ENCODE measurements around the gene TLE2. TPM values are rescaled to one million over a fixed set of nuclear protein-coding genes. Genes with fewer than 3 reads are reported as not detected.

The TLE2 gene
- polyA plus RNA-seq, 1 of the 3 experiments (the other 2 are of a cell fraction), result 2.3 TPM

DNA sequence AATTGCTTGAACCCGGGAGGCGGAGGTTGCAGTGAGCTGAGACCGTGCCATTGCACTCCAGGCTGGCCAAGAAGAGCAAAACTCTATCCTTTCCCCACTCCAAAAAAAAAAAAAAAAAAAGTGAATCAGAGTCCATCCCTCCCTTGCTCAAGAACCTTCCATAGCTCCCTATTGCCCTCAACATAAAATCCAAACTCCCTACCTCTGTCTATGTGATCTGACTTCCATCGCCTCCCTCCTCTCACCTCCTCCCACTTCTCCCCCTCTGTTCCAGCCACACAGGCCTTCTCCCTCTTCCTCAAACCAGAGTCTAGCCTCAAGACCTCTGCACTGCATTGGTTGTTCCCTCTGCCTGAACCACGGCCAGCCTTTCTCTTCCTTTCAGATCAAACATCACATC lies 10.0 kb upstream of the TLE2 start:
- no peak for DNase-seq
- POLR2A ChIA-PET, result no interaction called here

GRCh38 chr19:3038214-3038613 lies 9.1 kb upstream of the TLE2 start:
- no peak for DNase-seq
- no peaks in the 10 kb centered on the region for H3K79me2 ChIP-seq (ENCODE audit: insufficient read depth)
- H3K36me3 ChIP-seq (replicated peaks in 1 of 2; ENCODE audit: control insufficient read depth in 1 of 2, insufficient read depth in 2 of 2, low read length in 1 of 2), result no peaks in the 10 kb centered on the region
- H3K27ac ChIP-seq (ENCODE audit: low read depth in 2 of 2, low read length in 1 of 2), result no peak overlapping the region
- ChIA-PET POLR2A (no interaction called here), CTCF (interaction anchor here (0.8 to 3.1 kb wide), 5 partner anchors 37 to 87 kb away, joined by 3 to 19 read pairs (median 6); no protein-coding TSS in a partner anchor)
- WGBS (ENCODE audit: low lambda C conversion rate), result 58% methylated on average over 5 of the region's 5 CpGs
- H3K27me3 ChIP-seq (ENCODE audit: insufficient read depth), result peaks cover 6% of the 10 kb centered on the region; the same call in 1 of the 2 replicates
- no peak overlapping the region for H3K4me2 ChIP-seq
- no peak overlapping the region for H3K4me3 ChIP-seq (ENCODE audit: low read depth in 2 of 2, low read length in 1 of 2)
- H4K20me1 ChIP-seq (ENCODE audit: insufficient read depth), result no peaks in the 10 kb centered on the region
- H3F3A ChIP-seq (replicated peaks; ENCODE audit: insufficient read depth), result peaks cover 9% of the 10 kb centered on the region
- H2AFZ ChIP-seq (ENCODE audit: low read depth), result no peak overlapping the region
- no peak overlapping the region for H3K9ac ChIP-seq
- H3K9me3 ChIP-seq, result no peaks in the 10 kb centered on the region
- H3K9me2 ChIP-seq, result no peaks in the 10 kb centered on the region
- peaks cover 0 to 14% of the 10 kb centered on the region in 2 experiments; a peak in 1 of 4 replicates for H3K4me1 ChIP-seq (ENCODE audit: control insufficient read depth in 1 of 2, insufficient read depth in 2 of 2, low read depth in 1 of 2, low read length in 1 of 2)
- TF ChIP-seq GABPA (IDR thresholded peaks at IDR 0.05; ENCODE audit: low read depth) (no peak), TEAD4 (IDR thresholded peaks at IDR 0.05; ENCODE audit: borderline replicate concordance, insufficient read depth) (no peak), RFX5 (IDR thresholded peaks at IDR 0.05; ENCODE audit: low read length) (no peak), FOXM1 (IDR thresholded peaks at IDR 0.05; ENCODE audit: low read depth) (no peak), USF2 (IDR thresholded peaks at IDR 0.05; ENCODE audit: borderline replicate concordance, low read depth, low read length) (no peak), EZH2phosphoT487 (IDR thresholded peaks at IDR 0.05; ENCODE audit: borderline replicate concordance, low read depth) (no peak), NFIC (IDR thresholded peaks at IDR 0.05; ENCODE audit: borderline replicate concordance) (no peak), EP300 (IDR thresholded peaks at IDR 0.05; ENCODE audit: borderline replicate concordance in 1 of 2, low read depth in 1 of 2, low read length in 1 of 2) (no peak), MXI1 (IDR thresholded peaks at IDR 0.05; ENCODE audit: low read depth, low read length) (no peak), MEF2A (IDR thresholded peaks at IDR 0.05; ENCODE audit: borderline replicate concordance, low read depth) (no peak), TAF1 (IDR thresholded peaks at IDR 0.05; ENCODE audit: borderline replicate concordance, low read depth, low read length) (no peak), POLR2AphosphoS5 (IDR thresholded peaks at IDR 0.05; ENCODE audit: low read depth, low read length) (no peak), RCOR1 (IDR thresholded peaks at IDR 0.05; ENCODE audit: low read length) (no peak)

More for the DNA sequence above, 10.0 kb upstream of the TLE2 start:
- Histone ChIP-seq H2AFZ (ENCODE audit: low read depth) (no peak overlapping the region), H3K27me3 (ENCODE audit: insufficient read depth) (no peaks in the 10 kb centered on the region), H3K79me2 (ENCODE audit: insufficient read depth) (no peaks in the 10 kb centered on the region), H4K20me1 (ENCODE audit: insufficient read depth) (no peaks in the 10 kb centered on the region), H3F3A (replicated peaks; ENCODE audit: insufficient read depth) (peaks cover 9% of the 10 kb centered on the region), H3K36me3 (replicated peaks in 1 of 2; ENCODE audit: control insufficient read depth in 1 of 2, insufficient read depth in 2 of 2, low read length in 1 of 2) (no peaks in the 10 kb centered on the region), H3K9me3 (no peaks in the 10 kb centered on the region), H3K4me3 (ENCODE audit: low read depth in 2 of 2, low read length in 1 of 2) (no peak overlapping the region), H3K4me1 (ENCODE audit: control insufficient read depth in 1 of 2, insufficient read depth in 2 of 2, low read depth in 1 of 2, low read length in 1 of 2) (peaks cover 0 to 14% of the 10 kb centered on the region in 2 experiments; a peak in 1 of 4 replicates), H3K4me2 (no peak overlapping the region), H3K9me2 (no peaks in the 10 kb centered on the region), H3K27ac (ENCODE audit: low read depth in 2 of 2, low read length in 1 of 2) (no peak overlapping the region), H3K9ac (no peak overlapping the region)
- whole genome bisulfite sequencing (ENCODE audit: low lambda C conversion rate), result 60% methylated on average over 5 of the region's 5 CpGs
- CTCF ChIA-PET, result interaction anchor here (0.6 to 1.7 kb wide), 5 partner anchors 9 to 69 kb away, joined by 3 to 6 read pairs (median 3); no protein-coding TSS in a partner anchor
- TF ChIP-seq IRF3 (IDR thresholded peaks at IDR 0.05; ENCODE audit: low read depth, low read length) (no peak), MXI1 (IDR thresholded peaks at IDR 0.05; ENCODE audit: low read depth, low read length) (no peak), NRF1 (IDR thresholded peaks at IDR 0.05; ENCODE audit: low read depth, low read length) (no peak), POLR2AphosphoS5 (IDR thresholded peaks at IDR 0.05; ENCODE audit: low read depth, low read length) (no peak), YY1 (IDR thresholded peaks at IDR 0.05; ENCODE audit: low read depth) (no peak), FOSL2 (IDR thresholded peaks at IDR 0.05; ENCODE audit: borderline replicate concordance, low read depth) (no peak), SIN3A (IDR thresholded peaks at IDR 0.05; ENCODE audit: borderline replicate concordance, low read depth, low read length) (no peak), RXRA (IDR thresholded peaks at IDR 0.05; ENCODE audit: borderline replicate concordance, low read depth) (no peak), FOXM1 (IDR thresholded peaks at IDR 0.05; ENCODE audit: low read depth) (no peak), USF2 (IDR thresholded peaks at IDR 0.05; ENCODE audit: borderline replicate concordance, low read depth, low read length) (no peak), RCOR1 (IDR thresholded peaks at IDR 0.05; ENCODE audit: low read length) (no peak), JUND (IDR thresholded peaks at IDR 0.05) (no peak), USF1 (IDR thresholded peaks at IDR 0.05; ENCODE audit: borderline replicate concordance, low read depth) (no peak), SMC3 (IDR thresholded peaks at IDR 0.05; ENCODE audit: low read depth, low read length) (no peak), EP300 (IDR thresholded peaks at IDR 0.05; ENCODE audit: borderline replicate concordance in 1 of 2, low read depth in 1 of 2, low read length in 1 of 2) (no peak)
- TF ChIP-seq, protein P1, sequence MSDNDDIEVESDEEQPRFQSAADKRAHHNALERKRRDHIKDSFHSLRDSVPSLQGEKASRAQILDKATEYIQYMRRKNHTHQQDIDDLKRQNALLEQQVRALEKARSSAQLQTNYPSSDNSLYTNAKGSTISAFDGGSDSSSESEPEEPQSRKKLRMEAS (IDR thresholded peaks at IDR 0.05; ENCODE audit: low read depth), result no peak
